OCI-LY1 (cell line): ENCODE measurements around the gene MUC13.

Source experiments
- H2AFZ ChIP-seq: fragments of 200-600 bp; sonication (generic), shearing (Covaris generic); 2 replicates; pipeline ENCODE4 v1.6.0; 2014; ENCODE audit warnings: antibody characterized with exemption, mild to moderate bottlenecking, low read length
- H3F3A ChIP-seq: fragments of 200-600 bp; sonication (generic), shearing (Covaris generic); 2 replicates; pipeline ENCODE4 v1.6.0; 2014; ENCODE audit warnings: mild to moderate bottlenecking, antibody characterized with exemption, low read length, moderate library complexity; ENCODE audit not compliant: insufficient read depth
- H3K27ac ChIP-seq: fragments of 200-600 bp; sonication (generic); 2 replicates; pipeline ENCODE4 v1.5.1; 2014; ENCODE audit warnings: low read length, mixed run types, mild to moderate bottlenecking, low read depth; ENCODE audit not compliant: poor library complexity, severe bottlenecking
- H3K27me3 ChIP-seq: fragments of 200-600 bp; sonication (generic); 2 replicates; pipeline ENCODE4 v1.6.0; 2014; ENCODE audit warnings: antibody characterized with exemption, mild to moderate bottlenecking, low read length, moderate library complexity; ENCODE audit not compliant: insufficient read depth
- H3K36me3 ChIP-seq: fragments of 200-600 bp; sonication (generic); 2 replicates; pipeline ENCODE4 v1.6.1; 2014; ENCODE audit warnings: mild to moderate bottlenecking, antibody characterized with exemption, low read length, moderate library complexity, mixed read lengths; ENCODE audit not compliant: insufficient read depth
- H3K4me1 ChIP-seq: fragments of 200-600 bp; sonication (generic); 2 replicates; pipeline ENCODE4 v1.5.1; 2014; ENCODE audit warnings: mild to moderate bottlenecking, low read length, moderate library complexity; ENCODE audit not compliant: insufficient read depth, severe bottlenecking
- H3K4me2 ChIP-seq: fragments of 200-600 bp; sonication (generic), shearing (Covaris generic); 2 replicates; pipeline ENCODE4 v1.6.1; 2014; ENCODE audit warnings: low read length
- H3K4me3 ChIP-seq: fragments of 200-600 bp; sonication (generic); 2 replicates; pipeline ENCODE4 v1.5.1; 2014; ENCODE audit warnings: low read length, low read depth, mild to moderate bottlenecking, mixed read lengths; ENCODE audit not compliant: poor library complexity, severe bottlenecking
- H3K79me2 ChIP-seq: fragments of 200-600 bp; shearing (Covaris generic); 2 replicates; pipeline ENCODE4 v1.6.1; 2016; ENCODE audit warnings: mixed run types, low read length, mixed read lengths; ENCODE audit not compliant: insufficient read depth
- H3K9ac ChIP-seq: fragments of 200-600 bp; sonication (generic), shearing (Covaris generic); 2 replicates; pipeline ENCODE4 v1.6.1; 2014; ENCODE audit warnings: mild to moderate bottlenecking, low read length, mixed read lengths
- H3K9me2 ChIP-seq: fragments of 200-600 bp; sonication (generic), shearing (Covaris generic); 2 replicates; pipeline ENCODE4 v1.6.1; 2014; ENCODE audit warnings: low read depth, mild to moderate bottlenecking, low read length, mixed read lengths
- H3K9me3 ChIP-seq: fragments of 200-600 bp; shearing (Covaris generic); 2 replicates; pipeline ENCODE4 v1.6.1; 2014; ENCODE audit warnings: low read length, mixed read lengths
- H4K20me1 ChIP-seq: fragments of 200-600 bp; sonication (generic), shearing (Covaris generic); 2 replicates; pipeline ENCODE4 v1.6.0; 2016; ENCODE audit warnings: mild to moderate bottlenecking, low read length; ENCODE audit not compliant: insufficient read depth
- CTCF ChIP-seq: fragments of 200-600 bp; sonication (generic), shearing (Covaris generic); IDR thresholded peaks from 2 replicates; pipeline ENCODE4 v1.5.1; 2017; ENCODE audit warnings: mild to moderate bottlenecking, antibody characterized with exemption, low read length, moderate library complexity, mixed read lengths
- EZH2 ChIP-seq: fragments of 200-600 bp; sonication (generic), shearing (Covaris generic); IDR thresholded peaks from 2 replicates; pipeline ENCODE4 v1.8.0; 2017; ENCODE audit warnings: borderline replicate concordance, mixed run types, mild to moderate bottlenecking, antibody characterized with exemption, low read length, moderate library complexity, mixed read lengths

The MUC13 gene

GRCh38 chr3:124965413-124965812 is 30.9 kb upstream of the MUC13 start:
- Histone ChIP-seq H3K4me3 (no peak overlapping the region), H4K20me1 (no peaks in the 10 kb centered on the region), H3K27me3 (no peaks in the 10 kb centered on the region), H3K79me2 (no peaks in the 10 kb centered on the region), H3K9me2 (no peaks in the 10 kb centered on the region), H3K9ac (no peak overlapping the region), H3K9me3 (no peaks in the 10 kb centered on the region), H3K4me2 (no peak overlapping the region), H3K4me1 (no peaks in the 10 kb centered on the region), H2AFZ (no peak overlapping the region), H3K36me3 (no peaks in the 10 kb centered on the region), H3K27ac (no peak overlapping the region), H3F3A (no peaks in the 10 kb centered on the region)
- no peak for TF ChIP-seq EZH2
- no peak for TF ChIP-seq CTCF

DNA sequence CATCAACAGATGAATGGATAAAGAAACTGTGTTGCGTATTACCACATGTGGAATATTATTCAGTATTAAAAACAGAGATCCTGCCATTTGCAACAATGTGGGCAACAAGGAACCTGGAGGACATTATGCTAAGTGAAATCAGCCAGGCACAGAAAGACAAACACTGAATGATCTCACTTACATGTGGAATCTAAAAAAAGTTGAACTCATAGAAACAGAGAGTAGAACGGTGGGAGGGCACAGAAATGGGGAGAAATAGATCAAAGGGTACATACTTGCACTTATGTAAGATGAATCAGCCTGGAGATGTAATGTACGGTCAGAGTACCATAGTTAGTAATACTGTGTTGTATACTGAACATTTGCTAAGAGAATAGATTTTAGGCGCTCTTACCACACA is 29.8 kb upstream of the MUC13 start:
- no peak overlapping the region for H3K4me2 ChIP-seq
- H3K9me2 ChIP-seq = no peaks in the 10 kb centered on the region
- H3K36me3 ChIP-seq = no peaks in the 10 kb centered on the region
- no peak overlapping the region for H2AFZ ChIP-seq
- H3K4me1 ChIP-seq = no peaks in the 10 kb centered on the region
- no peaks in the 10 kb centered on the region for H3K79me2 ChIP-seq
- no peak overlapping the region for H3K4me3 ChIP-seq
- H3K9me3 ChIP-seq = no peaks in the 10 kb centered on the region
- no peak for TF ChIP-seq CTCF
- TF ChIP-seq EZH2 = no peak
- no peaks in the 10 kb centered on the region for H3F3A ChIP-seq
- no peak overlapping the region for H3K9ac ChIP-seq
- H4K20me1 ChIP-seq = no peaks in the 10 kb centered on the region
- no peak overlapping the region for H3K27ac ChIP-seq
- no peaks in the 10 kb centered on the region for H3K27me3 ChIP-seq

- Histone ChIP-seq H3K4me3 (no peak overlapping the region), H2AFZ (no peak overlapping the region), H3K9ac (no peak overlapping the region), H3K9me3 (no peaks in the 10 kb centered on the region), H4K20me1 (no peaks in the 10 kb centered on the region), H3K27me3 (no peaks in the 10 kb centered on the region), H3K4me1 (no peaks in the 10 kb centered on the region), H3K9me2 (no peaks in the 10 kb centered on the region), H3K36me3 (no peaks in the 10 kb centered on the region), H3F3A (no peaks in the 10 kb centered on the region), H3K79me2 (no peaks in the 10 kb centered on the region), H3K27ac (no peak overlapping the region), H3K4me2 (no peak overlapping the region)
- no peak for TF ChIP-seq EZH2
- no peak for TF ChIP-seq CTCF
Measured at GRCh38 chr3:124963755-124964154, 29.2 kb upstream of the MUC13 start.
